ENCODE measurements around the gene KLHL22.

KLHL22 gene

GRCh38 chr22:20400606-20401375, 94.8 kb downstream of the KLHL22 start:
- DNase-seq (ENCODE audit: low read depth): no peak
- H3K4me3 ChIP-seq (ENCODE audit: control insufficient read depth, low read depth, low read length): no peak overlapping the region

GRCh38 chr22:20399866-20400605, 95.6 kb downstream of the KLHL22 start:
- no peak for TF ChIP-seq CTCF (IDR thresholded peaks at IDR 0.05; ENCODE audit: control insufficient read depth, insufficient read depth, low read depth, low read length, missing control alignments)
- H3K4me3 ChIP-seq (ENCODE audit: control insufficient read depth, low read depth, low read length): no peak overlapping the region
- no peak for DNase-seq (ENCODE audit: low read depth)

More at GRCh38 chr22:20400606-20401375, 94.8 kb downstream of the KLHL22 start:
- TF ChIP-seq CTCF (IDR thresholded peaks at IDR 0.05; ENCODE audit: control insufficient read depth, insufficient read depth, low read depth, low read length, missing control alignments): no peak

GRCh38 chr22:20398420-20398819, 97.2 kb downstream of the KLHL22 start:
- DNase-seq (ENCODE audit: low read depth): no peak
- no peak overlapping the region for H3K4me3 ChIP-seq (ENCODE audit: control insufficient read depth, low read depth, low read length)
- TF ChIP-seq CTCF (IDR thresholded peaks at IDR 0.05; ENCODE audit: control insufficient read depth, insufficient read depth, low read depth, low read length, missing control alignments): no peak

GRCh38 chr22:20397498-20397897, 98.1 kb downstream of the KLHL22 start:
- no peak for TF ChIP-seq CTCF (IDR thresholded peaks at IDR 0.05; ENCODE audit: control insufficient read depth, insufficient read depth, low read depth, low read length, missing control alignments)
- no peak for DNase-seq (ENCODE audit: low read depth)
- no peak overlapping the region for H3K4me3 ChIP-seq (ENCODE audit: control insufficient read depth, low read depth, low read length)

GRCh38 chr22:20396639-20397038, 99.0 kb downstream of the KLHL22 start:
- no peak for TF ChIP-seq CTCF (IDR thresholded peaks at IDR 0.05; ENCODE audit: control insufficient read depth, insufficient read depth, low read depth, low read length, missing control alignments)
- DNase-seq (ENCODE audit: low read depth): peak; percentile 21
- no peak overlapping the region for H3K4me3 ChIP-seq (ENCODE audit: control insufficient read depth, low read depth, low read length)

GRCh38 chr22:20395907-20396287, 99.7 kb downstream of the KLHL22 start:
- no peak overlapping the region for H3K4me3 ChIP-seq (ENCODE audit: control insufficient read depth, low read depth, low read length)
- DNase-seq (ENCODE audit: low read depth): no peak
- TF ChIP-seq CTCF (IDR thresholded peaks at IDR 0.05; ENCODE audit: control insufficient read depth, insufficient read depth, low read depth, low read length, missing control alignments): no peak
